HepG2 (cell line): Measurements from ENCODE around the gene IMPDH2. TPM values are rescaled to one million over a fixed set of nuclear protein-coding genes. Genes with fewer than 3 reads are reported as not detected.

Source experiments
- ATF5 ChIP-seq: sonication (generic); formaldehyde crosslinking; IDR thresholded peaks from 2 replicates; pipeline ENCODE4 v1.4.0; 2020; ENCODE audit warnings: mild to moderate bottlenecking, low read depth, missing genetic modification reagents
- CSRNP1 ChIP-seq: sonication (generic); formaldehyde crosslinking; IDR thresholded peaks from 2 replicates; pipeline ENCODE4 v1.8.1; 2023; ENCODE audit warnings: mild to moderate bottlenecking, missing genetic modification reagents
- DBP ChIP-seq: sonication (generic); formaldehyde crosslinking; IDR thresholded peaks from 2 replicates; pipeline ENCODE4 v1.4.0; 2020; ENCODE audit warnings: missing genetic modification reagents; ENCODE audit errors: not compliant biosample characterization
- DDIT3 ChIP-seq: sonication (generic); formaldehyde crosslinking; IDR thresholded peaks from 2 replicates; pipeline ENCODE4 v1.4.0; 2020; ENCODE audit warnings: mild to moderate bottlenecking, missing genetic modification reagents
- DMAP1 ChIP-seq: IDR thresholded peaks from 2 replicates; pipeline ENCODE4 v1.6.1; 2016
- FLYWCH1 ChIP-seq: sonication (generic); formaldehyde crosslinking; IDR thresholded peaks from 2 replicates; pipeline ENCODE4 v1.8.1; 2023; ENCODE audit warnings: mild to moderate bottlenecking, missing genetic modification reagents
- FOSL1 ChIP-seq: sonication (generic); formaldehyde crosslinking; IDR thresholded peaks from 2 replicates; pipeline ENCODE4 v1.9.0; 2021; ENCODE audit warnings: missing genetic modification reagents, borderline replicate concordance
- FOXK1 ChIP-seq: sonication (generic); formaldehyde crosslinking; IDR thresholded peaks from 2 replicates; pipeline ENCODE4 v1.4.0; 2020; ENCODE audit warnings: low read depth, missing genetic modification reagents, borderline replicate concordance
- NONO ChIP-seq, 2 experiments: fragments of 450-650 bp in 1 of 2; sonication (generic) in 1 of 2; formaldehyde crosslinking in 1 of 2; IDR thresholded peaks in 1 of 2; conservative IDR thresholded peaks in 1 of 2; 2 replicates each; pipeline versions ENCODE4 v1.6.1 to v1.8.0; 2017 to 2022; ENCODE audit warnings: mild to moderate bottlenecking in 1 of 2, missing genetic modification reagents in 1 of 2, moderate library complexity in 1 of 2
- SATB2 ChIP-seq: sonication (generic); formaldehyde crosslinking; IDR thresholded peaks from 2 replicates; pipeline ENCODE4 v1.5.0; 2020; ENCODE audit warnings: missing genetic modification reagents
- SOX6 ChIP-seq, 2 experiments: fragments of 450-650 bp in 1 of 2; sonication (generic) in 1 of 2; formaldehyde crosslinking in 1 of 2; IDR thresholded peaks; 2 replicates each; pipeline versions ENCODE4 v1.4.0 to v1.6.1; 2017 to 2020; ENCODE audit warnings: antibody characterized with exemption in 1 of 2, mild to moderate bottlenecking in 1 of 2, missing genetic modification reagents in 1 of 2
- SP140L ChIP-seq: sonication (generic); formaldehyde crosslinking; IDR thresholded peaks from 2 replicates; pipeline ENCODE4 v1.4.0; 2020; ENCODE audit warnings: missing genetic modification reagents, borderline replicate concordance
- TBX3 ChIP-seq: fragments of 450-650 bp; IDR thresholded peaks from 2 replicates; pipeline ENCODE4 v1.6.1; 2017; ENCODE audit warnings: antibody characterized with exemption, mild to moderate bottlenecking, inconsistent platforms, borderline replicate concordance
- TFAP4 ChIP-seq: sonication (generic); IDR thresholded peaks from 2 replicates; pipeline ENCODE4 v1.6.1; 2016; ENCODE audit warnings: low read depth, borderline replicate concordance
- THRA ChIP-seq: sonication (generic); formaldehyde crosslinking; IDR thresholded peaks from 2 replicates; pipeline ENCODE4 v1.4.0; 2020; ENCODE audit warnings: missing genetic modification reagents, borderline replicate concordance
- ZFP36L2 ChIP-seq: sonication (generic); formaldehyde crosslinking; IDR thresholded peaks from 2 replicates; pipeline ENCODE4 v1.4.0; 2020; ENCODE audit warnings: missing genetic modification reagents
- ZNF143 ChIP-seq: sonication (generic); formaldehyde crosslinking; IDR thresholded peaks from 2 replicates; pipeline ENCODE4 v1.4.0; 2020; ENCODE audit warnings: missing genetic modification reagents
- ZNF598 ChIP-seq: sonication (generic); formaldehyde crosslinking; IDR thresholded peaks from 2 replicates; pipeline ENCODE4 v1.5.1; 2020; ENCODE audit warnings: mild to moderate bottlenecking, missing genetic modification reagents, borderline replicate concordance
- ZNF749 ChIP-seq: sonication (generic); formaldehyde crosslinking; IDR thresholded peaks from 2 replicates; pipeline ENCODE4 v1.8.0; 2022; ENCODE audit warnings: mild to moderate bottlenecking, missing genetic modification reagents, moderate library complexity, borderline replicate concordance
- ZNF788 ChIP-seq: sonication (generic); formaldehyde crosslinking; IDR thresholded peaks from 2 replicates; pipeline ENCODE4 v1.5.0; 2020; ENCODE audit warnings: mild to moderate bottlenecking, missing genetic modification reagents, borderline replicate concordance
- ZNF83 ChIP-seq: sonication (generic); formaldehyde crosslinking; IDR thresholded peaks from 2 replicates; pipeline ENCODE4 v1.4.0; 2020; ENCODE audit warnings: missing genetic modification reagents, mild to moderate bottlenecking, borderline replicate concordance
- ZZZ3 ChIP-seq: sonication (generic); formaldehyde crosslinking; IDR thresholded peaks from 2 replicates; pipeline ENCODE4 v1.4.0; 2020; ENCODE audit warnings: missing genetic modification reagents, mild to moderate bottlenecking, borderline replicate concordance
- polyA plus RNA-seq, 8 experiments: library from polyadenylated mRNA; depleted of rRNA in 3 of 8; stranded (reverse) in 7 of 8; unstranded in 1 of 8; fragments of >200 nt; fragmentation: Illumina TruSeq in 4 of 8; extraction: Trizol in 4 of 8; gene quantifications; 2 replicates each; pipeline versions ENCODE4 v1.2.1 to v1.2.3, GENCODE V29; 2011 to 2016; ENCODE audit warnings: low read depth in 4 of 8, missing spikeins in 1 of 8, mixed read lengths in 1 of 8; ENCODE audit not compliant: insufficient read depth in 1 of 8
- total RNA-seq, 5 experiments: library from RNA; depleted of rRNA; stranded (reverse); fragments of >200 nt; fragmentation: Illumina TruSeq; extraction: Trizol; gene quantifications; 2 replicates each; pipeline ENCODE4 v1.2.3, GENCODE V29; 2016; ENCODE audit warnings: low read depth in 1 of 5

Gene IMPDH2
- total and polyA plus RNA-seq, 2 of the 13 experiments (the other 11 are each of a cell fraction or from before 2014, with no cell fraction given): 248 to 260 TPM

GRCh38 chr3:49021213-49021812 lies 7.9 kb downstream of the IMPDH2 start (continued):
- no peak for TF ChIP-seq ZNF598 (CRISPR knock-in tag)
- peak; percentile 83 for TF ChIP-seq ZZZ3 (CRISPR knock-in tag)
- TF ChIP-seq THRA: peak; percentile 78
- TF ChIP-seq DBP: no peak
- TF ChIP-seq DDIT3 (CRISPR knock-in tag): no peak
- no peak for TF ChIP-seq ZFP36L2 (CRISPR knock-in tag)
- TF ChIP-seq TBX3: no peak
- TF ChIP-seq FLYWCH1 (CRISPR knock-in tag): 0 out of 2 replicates have a peak, but pooled peaks have one; percentile 43
- TF ChIP-seq ZNF788: no peak
- no peak for TF ChIP-seq FOSL1
- TF ChIP-seq CSRNP1 (CRISPR knock-in tag): no peak; the same call in 1 of the 2 replicates
- no peak for TF ChIP-seq SOX6 (IDR thresholded peaks at IDR 0.05)
- no peak for TF ChIP-seq SOX6 (CRISPR knock-in tag; IDR thresholded peaks at IDR 0.05)
- peak; percentile 73; the same call in 1 of the 2 replicates for TF ChIP-seq ZNF83
- 0 out of 2 replicates have a peak, but pooled peaks have one; percentile 42 for TF ChIP-seq SP140L (CRISPR knock-in tag)
- TF ChIP-seq DMAP1 (CRISPR knock-in tag): peak; percentile 19; the same call in 1 of the 2 replicates
- TF ChIP-seq ZNF143 (CRISPR knock-in tag): no peak
- TF ChIP-seq SATB2 (CRISPR knock-in tag): no peak
- TF ChIP-seq TFAP4: no peak
- no peak for TF ChIP-seq ZNF749 (CRISPR knock-in tag)
- no peak for TF ChIP-seq NONO (IDR thresholded peaks at IDR 0.05)
- no peak; the same call in 1 of the 2 replicates for TF ChIP-seq NONO (CRISPR knock-in tag; conservative IDR thresholded peaks at IDR 0.05)
- TF ChIP-seq FOXK1 (CRISPR knock-in tag): peak; percentile 38; the same call in 1 of the 2 replicates
- no peak for TF ChIP-seq ATF5 (CRISPR knock-in tag)
